GM12878 (cell line): Measurements from ENCODE around the gene FBXL15. TPM values are rescaled to one million over a fixed set of nuclear protein-coding genes. Genes with fewer than 3 reads are reported as not detected.

Experiments used
- CHD1 ChIP-seq: IDR thresholded peaks from 2 replicates; pipeline ENCODE4 v1.6.1; 2012; ENCODE audit warnings: low read depth, low read length, improper control_type of control experiment
- HSF1 ChIP-seq: fragments of 150-350 bp; IDR thresholded peaks from 2 replicates; pipeline ENCODE4 v1.6.1; 2014; ENCODE audit warnings: mild to moderate bottlenecking, low read depth, low read length
- IRF3 ChIP-seq: fragments of 450-650 bp; IDR thresholded peaks from 2 replicates; pipeline ENCODE4 v1.6.1; 2014; ENCODE audit warnings: mild to moderate bottlenecking
- IRF5 ChIP-seq: fragments of 450-650 bp; IDR thresholded peaks from 2 replicates; pipeline ENCODE4 v1.6.1; 2017; ENCODE audit warnings: borderline replicate concordance
- NR2F1 ChIP-seq: fragments of 450-650 bp; conservative IDR thresholded peaks from 2 replicates; pipeline ENCODE4 v1.6.1; 2017; ENCODE audit warnings: mild to moderate bottlenecking
- SREBF1 ChIP-seq: IDR thresholded peaks from 2 replicates; pipeline ENCODE4 v1.6.1; 2012; ENCODE audit warnings: mild to moderate bottlenecking, low read length
- ZNF24 ChIP-seq: fragments of 450-650 bp; IDR thresholded peaks from 2 replicates; pipeline ENCODE4 v1.6.1; 2017; ENCODE audit warnings: antibody characterized with exemption, mild to moderate bottlenecking
- ZNF384 ChIP-seq: IDR thresholded peaks from 2 replicates; pipeline ENCODE4 v1.6.1; 2012; ENCODE audit warnings: low read depth, mild to moderate bottlenecking, low read length, improper control_type of control experiment, borderline replicate concordance
- polyA plus RNA-seq, 11 experiments: library from polyadenylated mRNA; depleted of rRNA in 4 of 11; unstranded in 6 of 11; stranded (reverse) in 5 of 11; fragments of >200 nt; fragmentation: Nextera tagmentation in 4 of 11; fragmentation: Illumina TruSeq in 1 of 11; extraction: Ambion mirVana in 4 of 11; extraction: Trizol in 1 of 11; gene quantifications; 1 replicate in 1 of 11; 2 replicates in 10 of 11; pipeline versions ENCODE4 v1.2.1 to v1.2.3, GENCODE V29; 2011 to 2016; ENCODE audit warnings: inconsistent platforms in 2 of 11, missing spikeins in 2 of 11, low read depth in 1 of 11
- total RNA-seq, 4 experiments: library from RNA; depleted of rRNA in 3 of 4; stranded (reverse); fragments of >200 nt in 3 of 4; fragmentation: Illumina TruSeq in 1 of 4; extraction: Trizol in 1 of 4; gene quantifications; 2 replicates each; pipeline versions ENCODE4 v1.2.1 to v1.2.3, GENCODE V29; 2013 to 2021

The FBXL15 gene
- total and polyA plus RNA-seq, 10 of the 15 experiments (the other 5 are each of a cell fraction or from before 2014, with no cell fraction given): 0.13 to 21.3 (median 7.9) TPM

GRCh38 chr10:102435529-102436233 lies 15.0 kb downstream of the FBXL15 start (continued):
- no peak for TF ChIP-seq HSF1
- no peak for TF ChIP-seq ZNF24
- TF ChIP-seq SREBF1: no peak
- no peak for TF ChIP-seq IRF3
- TF ChIP-seq CHD1: no peak
- TF ChIP-seq IRF5: no peak
- TF ChIP-seq NR2F1: no peak
- TF ChIP-seq ZNF384: no peak
- TF ChIP-seq, all 136 proteins: peak for 7
